ENCODE results near the gene TPPP2. TPM values are rescaled to one million over a fixed set of nuclear protein-coding genes. Genes with fewer than 3 reads are reported as not detected.

TPPP2 gene
- polyA plus RNA-seq, 1 of the 3 experiments (the other 2 are of a cell fraction) = not detected

- TF ChIP-seq USF1 (IDR thresholded peaks at IDR 0.05; ENCODE audit: borderline replicate concordance, low read depth) (no peak), IRF3 (IDR thresholded peaks at IDR 0.05; ENCODE audit: low read depth, low read length) (peak; percentile 94), POLR2AphosphoS5 (IDR thresholded peaks at IDR 0.05; ENCODE audit: low read depth, low read length) (peak; percentile 70), MAX (IDR thresholded peaks at IDR 0.05; ENCODE audit: low read depth) (no peak; the same call in none of the 2 replicates), TCF12 (IDR thresholded peaks at IDR 0.05) (peak; percentile 12; the same call in 1 of the 2 replicates), NRF1 (IDR thresholded peaks at IDR 0.05; ENCODE audit: low read depth, low read length) (no peak), YY1 (IDR thresholded peaks at IDR 0.05; ENCODE audit: low read depth) (peak; percentile 94), MXI1 (IDR thresholded peaks at IDR 0.05; ENCODE audit: low read depth, low read length) (peak; percentile 61; the same call in 1 of the 2 replicates), TEAD4 (IDR thresholded peaks at IDR 0.05; ENCODE audit: borderline replicate concordance, insufficient read depth) (no peak), REST (IDR thresholded peaks at IDR 0.05; ENCODE audit: low read depth, low read length) (no peak), TAF1 (IDR thresholded peaks at IDR 0.05; ENCODE audit: borderline replicate concordance, low read depth, low read length) (peak; percentile 78), RCOR1 (IDR thresholded peaks at IDR 0.05; ENCODE audit: low read length) (no peak), EZH2phosphoT487 (IDR thresholded peaks at IDR 0.05; ENCODE audit: borderline replicate concordance, low read depth) (no peak), SIN3A (IDR thresholded peaks at IDR 0.05; ENCODE audit: borderline replicate concordance, low read depth, low read length) (no peak; the same call in 1 of the 2 replicates), CTCF (IDR thresholded peaks at IDR 0.05) (peak; percentile 50), FOXJ3 (CRISPR knock-in tag; IDR thresholded peaks at IDR 0.05) (no peak), RAD21 (IDR thresholded peaks at IDR 0.05; ENCODE audit: low read length) (peak; percentile 33), RXRA (IDR thresholded peaks at IDR 0.05; ENCODE audit: borderline replicate concordance, low read depth) (no peak), GATA2 (CRISPR knock-in tag; IDR thresholded peaks at IDR 0.05) (no peak), ELF1 (IDR thresholded peaks at IDR 0.05) (no peak)
Observed at GRCh38 chr14:20989787-20990600, 40.0 kb upstream of the TPPP2 start, which contains the start of gene METTL17 (continued).
